HG02885 (cell line): ENCODE measurements around the gene TBC1D25.
"Not testable (repeated sequence)": the region's sequence is repeated elsewhere in the genome, so short reads cannot be mapped to it uniquely, and the experiment has no call there.

Experiments used
- ATAC-seq: cut with Tn5 transposase; IDR thresholded peaks from one replicate; pipeline ENCODE4 v1.9.1; 2021; ENCODE audit warnings: mild to moderate bottlenecking; ENCODE audit not compliant: unreplicated experiment, poor library complexity

TBC1D25 gene

GRCh38 chrX:48514868-48515460, 24.6 kb upstream of the TBC1D25 start:
- ATAC-seq: no peak

GRCh38 chrX:48515842-48516241, 23.7 kb upstream of the TBC1D25 start:
- no peak for ATAC-seq

GRCh38 chrX:48516285-48516684, 23.2 kb upstream of the TBC1D25 start:
- ATAC-seq: no peak

GRCh38 chrX:48516987-48517386, 22.5 kb upstream of the TBC1D25 start:
- ATAC-seq: no peak

- not testable (repeated sequence) for ATAC-seq
These were observed 20.0 kb upstream of the TBC1D25 start for GRCh38 chrX:48519481-48519880.

GRCh38 chrX:48520455-48520854, 19.1 kb upstream of the TBC1D25 start:
- no peak for ATAC-seq

GRCh38 chrX:48520976-48521352, 18.6 kb upstream of the TBC1D25 start:
- ATAC-seq: no peak

GRCh38 chrX:48521353-48522243, 17.9 kb upstream of the TBC1D25 start, which contains the start of gene EBP:
TSS of gene EBP (plus strand) at chrX:48521808. CDS start at chrX:48523772, 1,964 bp downstream.
- ATAC-seq: peak; percentile 97

GRCh38 chrX:48522291-48522690, 17.2 kb upstream of the TBC1D25 start:
- ATAC-seq: no peak

GRCh38 chrX:48523682-48524081, 15.8 kb upstream of the TBC1D25 start:
- no peak for ATAC-seq

GRCh38 chrX:48525853-48526252, 13.7 kb upstream of the TBC1D25 start:
- ATAC-seq: not testable (repeated sequence)

- no peak for ATAC-seq
These were observed 8.8 kb upstream of the TBC1D25 start for GRCh38 chrX:48530736-48531135.

- ATAC-seq: no peak
These were observed 8.1 kb upstream of the TBC1D25 start for GRCh38 chrX:48531358-48531959.

- ATAC-seq: no peak
These were observed 7.4 kb upstream of the TBC1D25 start for GRCh38 chrX:48532161-48532560.

- ATAC-seq: no peak
These were observed 6.3 kb upstream of the TBC1D25 start for GRCh38 chrX:48533165-48533564.

GRCh38 chrX:48538641-48539344, 721 bp upstream of the TBC1D25 start:
- no peak for ATAC-seq

- peak; percentile 38 for ATAC-seq
These were observed 488 bp downstream of the TBC1D25 start for GRCh38 chrX:48540028-48540375.

- ATAC-seq: no peak
These were observed 966 bp downstream of the TBC1D25 start for GRCh38 chrX:48540480-48540879.

- ATAC-seq: peak; percentile 28
These were observed 1.8 kb downstream of the TBC1D25 start for GRCh38 chrX:48541140-48541814.

GRCh38 chrX:48548871-48549270, 9.4 kb downstream of the TBC1D25 start:
- no peak for ATAC-seq
